Subcutaneous preadipocyte (primary cell): ENCODE measurements around the gene STK35. TPM values are rescaled to one million over a fixed set of nuclear protein-coding genes. Genes with fewer than 3 reads are reported as not detected.

Experiments
- small RNA-seq: library from RNA; depleted of rRNA; stranded (forward); fragments of <200 nt; gene quantifications from one replicate; pipeline ENCODE3, GENCODE V24; 2012
- total RNA-seq: library from RNA; depleted of rRNA; stranded (reverse); fragments of >200 nt; gene quantifications from 2 replicates; pipeline ENCODE4 v1.2.3, GENCODE V29; 2012

The STK35 gene
- total RNA-seq, result 14.0 and 20.3 TPM in 2 replicates

DNA sequence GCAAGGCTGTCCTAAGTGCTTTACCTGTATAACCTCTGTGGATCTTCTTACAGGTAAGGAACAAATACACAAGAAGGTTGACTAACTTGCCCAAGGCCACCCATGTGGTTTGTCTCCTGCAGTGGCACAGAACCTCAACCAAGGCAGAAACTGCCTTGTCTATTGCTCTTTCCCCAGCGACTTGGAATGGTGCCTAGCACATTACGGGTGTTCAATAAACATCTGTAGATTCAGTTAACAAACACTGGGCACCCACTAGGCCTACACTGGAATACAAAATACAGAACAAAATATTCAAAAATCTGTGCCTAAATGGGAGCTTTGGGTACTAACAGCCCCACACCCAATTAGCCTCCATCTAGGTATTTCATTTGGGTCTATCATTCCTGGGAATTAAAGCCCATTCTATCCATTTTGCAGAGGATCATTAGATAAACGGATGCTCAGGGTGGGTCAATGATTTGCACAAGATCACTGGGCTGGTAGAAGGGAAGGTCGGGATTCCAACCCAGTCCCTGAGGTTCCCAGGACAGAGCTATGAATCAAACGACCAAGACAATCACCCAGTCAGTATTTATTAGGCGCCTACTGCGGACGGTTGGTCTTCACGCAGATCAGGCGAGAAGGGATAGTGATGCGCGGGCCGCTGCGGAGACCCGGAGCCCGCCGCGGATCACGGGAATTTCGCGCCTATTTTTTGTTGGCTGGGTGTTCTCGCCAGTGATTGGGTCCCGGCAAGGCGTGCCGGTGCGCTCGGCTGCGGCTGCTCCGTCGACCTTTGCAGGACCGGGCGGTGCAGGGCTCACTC lies at the start of gene STK35:
STK35 (plus strand) TSS at position 771 of the 808 bp plus-strand sequence. CDS start 55 bp downstream, outside the sequence.

Small RNA genes within 50 kb of the gene (small RNA-seq; reads per million reads assigned to genes)
- gene RPL7P2, result not detected

Other genes with a start within 250 kb of the STK35 start
- 8.0 and 9.2 TPM in 2 replicates for gene SIRPA, start 206.4 kb upstream of the STK35 start, total RNA-seq
- not detected in 2 replicates for gene PDYN, start 107.8 kb upstream of the STK35 start, total RNA-seq
- gene TGM3, start 194.2 kb downstream of the STK35 start, total RNA-seq, result not detected in 2 replicates